HG03354 (cell line): ENCODE measurements around the gene PAQR3.
A peak's percentile ranks its signal among the peaks of the same experiment; 100 is the strongest.

Experiments
- ATAC-seq: cut with Tn5 transposase; IDR thresholded peaks from one replicate; pipeline ENCODE4 v1.9.1; 2021; ENCODE audit warnings: mild to moderate bottlenecking; ENCODE audit not compliant: unreplicated experiment, poor library complexity, severe bottlenecking

PAQR3 gene

GRCh38 chr4:78938868-78939666 lies at the start of gene PAQR3:
PAQR3 (minus strand) TSS chr4:78939438; CDS start chr4:78939224, 214 bp downstream.
- peak; percentile 97 for ATAC-seq

- no peak for ATAC-seq
These were observed 48.4 kb upstream of the PAQR3 start for GRCh38 chr4:78987683-78988082.

- no peak for ATAC-seq
These were observed 45.4 kb upstream of the PAQR3 start for GRCh38 chr4:78984593-78984992.

GRCh38 chr4:78975865-78976264 lies 36.6 kb upstream of the PAQR3 start:
- ATAC-seq, result no peak

- no peak for ATAC-seq
These were observed 32.5 kb upstream of the PAQR3 start for GRCh38 chr4:78971776-78972175.

- no peak for ATAC-seq
These were observed 32.1 kb upstream of the PAQR3 start for GRCh38 chr4:78971326-78971725.

- no peak for ATAC-seq
These were observed 23.4 kb upstream of the PAQR3 start for GRCh38 chr4:78962597-78963115.

GRCh38 chr4:78960926-78961325 lies 21.7 kb upstream of the PAQR3 start:
- no peak for ATAC-seq

- ATAC-seq, result no peak
These were observed 17.7 kb upstream of the PAQR3 start for GRCh38 chr4:78956975-78957374.

GRCh38 chr4:78953769-78954666 lies 14.8 kb upstream of the PAQR3 start:
- no peak for ATAC-seq

- ATAC-seq, result no peak
These were observed 14.0 kb upstream of the PAQR3 start for GRCh38 chr4:78953231-78953630.

GRCh38 chr4:78951862-78952472 lies 12.7 kb upstream of the PAQR3 start:
- ATAC-seq, result peak; percentile 76

- no peak for ATAC-seq
These were observed 10.5 kb upstream of the PAQR3 start for GRCh38 chr4:78949735-78950134.

GRCh38 chr4:78945651-78946179 lies 6.5 kb upstream of the PAQR3 start:
- ATAC-seq, result no peak

GRCh38 chr4:78944381-78944780 lies 5.1 kb upstream of the PAQR3 start:
- no peak for ATAC-seq

- ATAC-seq, result no peak
These were observed 1.5 kb upstream of the PAQR3 start for GRCh38 chr4:78940752-78941151.

GRCh38 chr4:78939667-78940008 lies 400 bp upstream of the PAQR3 start:
- ATAC-seq, result peak; percentile 24

- no peak for ATAC-seq
These were observed 767 bp downstream of the PAQR3 start for GRCh38 chr4:78938474-78938867.

- no peak for ATAC-seq
These were observed 1.4 kb downstream of the PAQR3 start for GRCh38 chr4:78937837-78938236.

- no peak for ATAC-seq
These were observed 2.2 kb downstream of the PAQR3 start for GRCh38 chr4:78936989-78937388.
